HG03060 (cell line): ENCODE measurements around the gene COL5A3.
"Not testable (repeated sequence)": the region's sequence is repeated elsewhere in the genome, so short reads cannot be mapped to it uniquely, and the experiment has no call there.

ENCODE experiments used
- ATAC-seq: cut with Tn5 transposase; IDR thresholded peaks from one replicate; pipeline ENCODE4 v1.9.1; 2021; ENCODE audit warnings: low read depth, moderate number of reproducible peaks; ENCODE audit not compliant: unreplicated experiment

Gene COL5A3

DNA sequence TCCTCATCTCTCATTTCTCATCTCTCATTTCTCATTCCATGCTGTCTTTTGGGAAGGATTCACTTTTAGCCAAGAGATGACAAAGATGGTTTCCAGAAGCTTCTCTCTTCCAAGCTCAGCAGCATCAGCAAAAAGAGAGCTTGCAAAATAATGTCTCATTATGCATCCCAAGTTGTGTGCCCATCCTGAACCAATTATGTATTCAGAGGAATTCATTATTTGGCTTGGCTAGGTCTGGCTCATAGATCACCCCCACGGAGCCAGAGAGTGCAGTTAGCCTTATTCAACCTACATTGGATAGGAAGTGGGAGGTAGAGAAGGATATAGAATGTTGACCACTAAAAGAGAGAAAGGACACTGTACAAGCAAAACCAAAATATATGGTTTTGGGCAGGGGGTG is 68.6 kb downstream of the COL5A3 start:
- no peak for ATAC-seq

DNA sequence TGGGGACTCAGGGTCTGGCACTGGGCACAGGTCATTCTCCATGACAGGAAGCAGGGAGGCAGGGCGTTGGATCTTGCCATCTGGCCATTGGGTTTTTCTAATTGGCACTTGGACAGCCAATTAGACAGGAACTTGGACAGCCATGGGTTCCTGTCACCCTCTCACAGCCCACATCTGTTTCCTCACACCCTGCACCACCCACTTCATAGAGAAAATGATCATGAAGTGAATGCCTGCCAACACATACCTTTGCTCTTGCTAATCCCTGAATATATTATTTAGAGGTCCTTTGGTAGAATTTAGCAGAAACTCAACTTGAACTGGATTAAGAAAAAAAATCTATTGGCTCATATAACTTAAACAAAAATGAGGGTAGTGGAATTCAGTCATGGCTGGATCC is 69.1 kb downstream of the COL5A3 start:
- no peak for ATAC-seq

- ATAC-seq, result no peak
Measured at GRCh38 chr19:9940778-9941177, 69.5 kb downstream of the COL5A3 start.

GRCh38 chr19:9939301-9939913 is 70.9 kb downstream of the COL5A3 start:
- no peak for ATAC-seq

DNA sequence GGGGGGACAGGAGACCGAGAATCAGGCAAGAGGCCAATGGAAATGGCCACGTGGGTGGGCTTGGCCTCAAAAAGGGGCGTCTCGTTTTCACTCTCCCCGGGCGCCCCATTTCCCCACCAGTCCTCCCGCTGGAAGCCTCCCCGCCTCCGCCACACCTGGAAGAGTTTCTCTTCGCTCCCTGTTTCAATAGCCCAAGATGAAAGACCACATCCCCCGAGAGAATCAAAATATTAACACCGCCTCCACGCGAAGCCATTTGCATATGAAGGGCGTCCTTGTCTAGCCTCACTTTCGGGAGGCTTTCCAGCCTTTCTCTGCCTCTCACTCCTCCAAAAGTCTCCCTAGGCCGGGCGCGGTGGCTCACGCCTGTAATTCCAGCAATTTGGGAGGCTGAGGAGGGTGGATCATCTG is 73.3 kb downstream of the COL5A3 start:
- ATAC-seq, result no peak

- ATAC-seq, result no peak
Measured at GRCh38 chr19:9936326-9937000, 73.8 kb downstream of the COL5A3 start, which contains the start of gene OLFM2. Gene OLFM2, minus strand, starts transcription at chr19:9936515. Its CDS starts 149 bp downstream, at chr19:9936366.

DNA sequence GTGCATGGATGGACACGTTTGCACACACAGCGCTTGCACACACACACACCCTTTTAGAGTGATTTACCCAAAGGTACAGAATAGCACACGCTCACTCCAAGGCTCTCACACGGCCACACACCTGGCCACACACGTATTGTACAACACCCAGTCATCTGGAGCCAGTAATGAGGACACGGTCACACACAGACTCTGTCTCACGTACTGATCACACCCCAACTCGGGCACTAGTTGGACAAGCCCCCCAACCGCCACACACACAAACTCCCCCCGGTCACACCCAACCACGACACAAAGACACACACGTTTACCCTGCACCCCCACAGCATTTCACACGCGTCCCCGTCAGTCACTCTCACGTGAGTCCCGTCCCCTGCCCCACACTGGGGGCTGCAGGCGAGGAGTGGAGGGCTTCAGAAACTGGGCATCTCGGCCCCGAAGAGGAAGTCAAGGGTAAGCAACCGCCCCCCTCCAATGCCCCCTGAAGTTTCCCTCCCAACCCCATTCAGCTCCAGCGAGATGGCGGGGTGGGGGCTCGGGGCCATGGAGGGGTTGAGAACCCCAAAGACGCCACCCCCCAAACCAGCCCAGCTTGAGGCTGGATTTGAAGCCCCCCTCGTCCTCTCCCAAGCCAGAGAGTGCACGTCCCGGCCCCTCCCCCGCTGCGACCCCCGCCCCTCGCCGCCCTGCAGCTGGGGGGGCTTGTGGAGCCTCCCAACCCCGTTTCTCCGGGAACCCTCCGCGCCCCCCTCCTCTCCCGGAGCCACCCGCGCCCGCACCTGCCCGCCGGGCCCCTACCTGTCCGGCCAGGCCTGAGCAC is 74.6 kb downstream of the COL5A3 start:
- ATAC-seq, result no peak

DNA sequence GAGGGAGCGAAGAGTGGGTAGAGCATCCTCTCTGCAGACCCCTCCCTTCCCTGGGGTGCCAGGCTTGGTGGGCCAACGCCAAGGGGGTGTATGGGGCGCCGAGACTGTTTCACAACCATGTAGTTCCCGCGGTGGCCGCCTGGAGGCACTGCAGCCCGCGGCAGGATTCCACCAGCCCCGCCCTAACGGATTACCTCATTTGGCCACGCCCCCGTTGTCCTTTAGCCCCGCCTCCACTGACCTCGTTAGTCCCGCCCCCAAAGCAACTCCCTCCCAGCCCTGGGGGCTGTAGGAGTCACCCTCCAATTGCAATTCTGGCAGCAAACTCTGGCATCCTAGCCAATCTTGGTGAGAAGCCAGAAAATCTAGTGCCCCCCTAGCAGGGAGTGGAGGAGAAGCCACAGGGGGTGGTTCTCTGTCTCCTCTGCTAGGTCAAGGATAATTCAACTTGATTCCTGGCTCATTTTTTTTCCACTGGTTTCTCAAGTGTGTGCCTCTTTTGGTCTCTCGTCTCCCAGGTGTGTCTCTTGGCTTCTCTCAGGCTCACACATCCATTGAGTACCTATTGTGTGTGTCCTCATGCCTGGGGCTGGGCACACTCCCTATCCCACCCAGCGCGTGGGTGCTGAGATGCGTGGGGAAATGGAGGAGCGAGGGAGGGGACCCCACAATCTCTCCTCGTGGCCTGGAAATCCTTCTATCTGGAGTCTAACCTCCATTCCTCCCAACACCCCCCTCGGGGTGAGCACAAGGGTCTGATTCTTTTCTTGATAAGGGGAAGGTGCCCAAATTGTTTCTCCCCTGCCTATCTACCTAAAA is 76.0 kb downstream of the COL5A3 start:
- ATAC-seq, result no peak

DNA sequence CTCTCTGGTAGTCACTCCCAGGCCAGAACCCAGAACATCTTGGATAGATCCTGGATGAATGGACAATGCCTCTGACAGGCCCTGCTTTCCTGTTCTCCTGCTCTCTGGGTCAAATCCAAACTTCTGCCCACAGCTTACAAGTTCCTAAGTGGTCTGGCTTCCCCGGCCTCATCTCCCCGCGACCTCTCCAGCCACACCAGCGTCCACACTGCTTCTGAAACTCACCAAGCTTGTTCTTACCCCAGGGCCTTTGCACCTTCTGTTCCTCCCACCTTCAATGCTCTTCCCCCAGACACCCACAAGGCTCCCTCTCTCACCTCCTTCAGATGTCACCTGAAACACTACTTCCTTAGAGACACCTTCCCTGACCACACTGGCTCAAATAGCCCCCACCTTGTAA is 77.5 kb downstream of the COL5A3 start:
- no peak for ATAC-seq

DNA sequence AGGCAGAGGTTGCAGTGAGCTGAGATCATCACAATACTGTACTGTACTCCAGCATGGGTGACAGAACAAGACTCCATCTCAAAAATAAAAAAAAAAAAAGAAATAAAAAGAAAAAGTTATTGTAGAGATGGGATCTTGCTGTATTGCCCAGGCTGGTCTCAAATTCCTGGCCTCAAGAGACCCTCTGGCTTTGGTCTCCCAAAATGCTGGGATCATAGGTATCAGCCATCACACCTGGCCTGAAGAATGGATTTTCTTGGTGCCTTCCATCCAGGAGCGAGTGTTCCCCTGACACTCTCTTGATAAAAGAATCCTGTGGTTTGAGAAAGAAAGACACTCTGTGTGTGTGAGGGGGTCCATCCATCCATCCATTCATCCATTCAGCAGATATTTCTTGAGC is 78.7 kb downstream of the COL5A3 start:
- ATAC-seq, result no peak

- ATAC-seq, result no peak
Measured at GRCh38 chr19:9923440-9923839, 86.9 kb downstream of the COL5A3 start.

DNA sequence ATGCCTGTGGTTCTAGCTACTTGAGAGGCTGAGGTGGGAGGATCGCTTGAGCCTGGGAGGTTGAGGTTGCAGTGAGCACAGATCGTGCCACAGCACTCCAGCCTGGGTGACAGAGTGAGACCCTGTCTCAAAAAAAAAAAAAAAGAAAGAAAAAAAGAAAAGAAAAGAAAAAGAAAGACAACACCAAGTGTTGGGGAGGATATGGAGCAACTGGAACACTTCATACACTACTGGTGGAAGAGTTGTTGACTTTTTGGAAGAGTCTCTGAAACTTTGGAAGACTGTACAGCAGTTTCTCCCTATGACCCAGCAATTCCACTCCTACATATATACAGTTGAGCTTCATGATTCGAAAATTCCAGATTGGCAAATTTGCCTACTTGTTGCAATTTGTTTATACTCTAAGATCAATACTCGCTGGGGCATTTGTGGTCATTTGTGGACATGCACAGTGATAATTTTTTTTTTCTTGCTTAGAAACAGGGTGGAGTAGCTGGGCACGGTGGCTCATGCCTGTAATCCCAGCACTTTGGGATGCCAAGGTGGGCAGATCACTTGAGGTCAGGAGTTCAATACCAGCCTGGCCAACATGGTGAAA is 87.4 kb downstream of the COL5A3 start:
- ATAC-seq, result not testable (repeated sequence)

GRCh38 chr19:9917321-9917720 is 93.0 kb downstream of the COL5A3 start:
- no peak for ATAC-seq

DNA sequence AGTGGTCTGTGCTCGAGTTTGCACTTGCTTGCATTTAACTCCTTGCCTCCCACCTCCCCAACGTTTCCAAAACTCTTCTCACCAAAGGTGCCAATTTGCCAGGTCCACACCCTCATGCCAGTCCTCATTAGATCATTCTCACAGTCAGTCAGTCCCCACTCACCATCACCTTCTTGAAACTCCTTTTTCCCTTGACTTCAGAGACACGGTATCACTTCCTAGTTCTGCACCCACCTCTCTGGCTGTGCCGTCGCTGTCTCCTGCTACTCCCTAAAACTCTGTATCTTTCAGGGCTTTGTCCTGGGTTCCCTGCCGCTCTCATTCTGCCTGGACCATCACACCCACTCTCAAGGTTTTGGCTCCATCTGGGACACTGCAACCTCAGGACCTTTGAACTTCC is 93.6 kb downstream of the COL5A3 start:
- ATAC-seq, result no peak

- ATAC-seq, result no peak
Measured at GRCh38 chr19:9914315-9915207, 95.7 kb downstream of the COL5A3 start.

GRCh38 chr19:9914001-9914314 is 96.3 kb downstream of the COL5A3 start:
- no peak for ATAC-seq

GRCh38 chr19:9913237-9914000 is 96.9 kb downstream of the COL5A3 start:
- ATAC-seq, result no peak

- no peak for ATAC-seq
Measured at GRCh38 chr19:9912551-9913236, 97.6 kb downstream of the COL5A3 start.
